WI38 (cell line): ENCODE data around the gene RBKS.

Source experiments
- H3K4me3 ChIP-seq: 2 replicates; pipeline ENCODE4 v1.5.1; 2011; ENCODE audit warnings: low read depth, mild to moderate bottlenecking, control low read depth, low read length
- CTCF ChIP-seq: IDR thresholded peaks from 2 replicates; pipeline ENCODE4 v1.5.1; 2012; ENCODE audit warnings: low read depth, mild to moderate bottlenecking, control low read depth, low read length

Gene RBKS

GRCh38 chr2:27799646-27800010, 90.6 kb downstream of the RBKS start:
- no peak for TF ChIP-seq CTCF
- no peak overlapping the region for H3K4me3 ChIP-seq

GRCh38 chr2:27798948-27799645, 91.1 kb downstream of the RBKS start:
- no peak for TF ChIP-seq CTCF
- H3K4me3 ChIP-seq, result no peak overlapping the region

GRCh38 chr2:27798486-27798885, 91.7 kb downstream of the RBKS start:
- TF ChIP-seq CTCF, result no peak
- H3K4me3 ChIP-seq, result no peak overlapping the region

- no peak for TF ChIP-seq CTCF
- no peak overlapping the region for H3K4me3 ChIP-seq
These were observed 92.3 kb downstream of the RBKS start for GRCh38 chr2:27797841-27798240.

GRCh38 chr2:27796791-27797765, 93.1 kb downstream of the RBKS start:
- no peak overlapping the region for H3K4me3 ChIP-seq
- no peak for TF ChIP-seq CTCF

- TF ChIP-seq CTCF, result no peak
- H3K4me3 ChIP-seq, result no peak overlapping the region
These were observed 94.3 kb downstream of the RBKS start for GRCh38 chr2:27795868-27796277.
